HCT116 (cell line): ENCODE measurements around the gene LMNTD1.

Source experiments
- SIN3A ChIP-seq: IDR thresholded peaks from 2 replicates; pipeline ENCODE4 v1.6.1; 2012; ENCODE audit warnings: low read depth
- TF ChIP-seq, protein P1 (sequence below), 3 experiments: fragments of 200-600 bp in 1 of 3; sonication (generic) in 1 of 3; IDR thresholded peaks in 2 of 3; conservative IDR thresholded peaks in 1 of 3; 2 replicates each; pipeline ENCODE4 v1.5.1; 2012 to 2017; ENCODE audit warnings: low read depth in 2 of 3, low read length in 2 of 3, antibody characterized with exemption in 1 of 3, borderline replicate concordance in 1 of 3, control low read depth in 1 of 3, mild to moderate bottlenecking in 1 of 3, mixed read lengths in 1 of 3, mixed run types in 1 of 3, moderate library complexity in 1 of 3; ENCODE audit not compliant: insufficient read depth in 1 of 3

DNA sequence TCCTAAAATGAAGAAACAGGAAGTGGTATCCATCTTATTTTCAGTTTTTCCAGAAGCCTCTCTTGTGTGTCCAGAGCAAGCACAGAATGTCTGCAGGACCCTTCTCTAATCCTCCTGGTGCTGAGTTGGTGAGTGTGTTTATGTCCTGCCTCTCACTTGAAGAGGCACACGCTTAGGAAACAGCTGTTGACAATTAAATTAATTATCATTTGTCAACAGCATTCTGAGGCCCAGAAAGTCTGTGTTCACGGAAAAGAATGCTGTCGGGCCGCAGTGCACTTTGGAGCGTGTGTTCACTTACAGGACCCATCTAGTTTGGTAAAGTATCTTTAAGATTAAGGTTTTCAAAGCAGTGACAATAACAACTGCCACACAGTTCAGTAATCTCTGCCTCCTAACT, 70.5 kb downstream of the LMNTD1 start:
- TF ChIP-seq SIN3A = no peak
- TF ChIP-seq, protein P1, sequence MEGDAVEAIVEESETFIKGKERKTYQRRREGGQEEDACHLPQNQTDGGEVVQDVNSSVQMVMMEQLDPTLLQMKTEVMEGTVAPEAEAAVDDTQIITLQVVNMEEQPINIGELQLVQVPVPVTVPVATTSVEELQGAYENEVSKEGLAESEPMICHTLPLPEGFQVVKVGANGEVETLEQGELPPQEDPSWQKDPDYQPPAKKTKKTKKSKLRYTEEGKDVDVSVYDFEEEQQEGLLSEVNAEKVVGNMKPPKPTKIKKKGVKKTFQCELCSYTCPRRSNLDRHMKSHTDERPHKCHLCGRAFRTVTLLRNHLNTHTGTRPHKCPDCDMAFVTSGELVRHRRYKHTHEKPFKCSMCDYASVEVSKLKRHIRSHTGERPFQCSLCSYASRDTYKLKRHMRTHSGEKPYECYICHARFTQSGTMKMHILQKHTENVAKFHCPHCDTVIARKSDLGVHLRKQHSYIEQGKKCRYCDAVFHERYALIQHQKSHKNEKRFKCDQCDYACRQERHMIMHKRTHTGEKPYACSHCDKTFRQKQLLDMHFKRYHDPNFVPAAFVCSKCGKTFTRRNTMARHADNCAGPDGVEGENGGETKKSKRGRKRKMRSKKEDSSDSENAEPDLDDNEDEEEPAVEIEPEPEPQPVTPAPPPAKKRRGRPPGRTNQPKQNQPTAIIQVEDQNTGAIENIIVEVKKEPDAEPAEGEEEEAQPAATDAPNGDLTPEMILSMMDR (IDR thresholded peaks at IDR 0.05 in 2 of 3, conservative IDR thresholded peaks at IDR 0.05 in 1 of 3; ENCODE audit: borderline replicate concordance in 1 of 3, insufficient read depth in 1 of 3, low read depth in 2 of 3, low read length in 2 of 3) = no peak
